OCI-M1 (cell line): ENCODE measurements around the gene ANKRD40CL.
"Not testable (repeated sequence)": the region's sequence is repeated elsewhere in the genome, so short reads cannot be mapped to it uniquely, and the experiment has no call there.

Source experiments
- DNase-seq: peaks from one replicate; lab custom pipeline; 2025; lab: John Stamatoyannopoulos, UW

ANKRD40CL gene

GRCh38 chr17:50762177-50762576 is 5.1 kb downstream of the ANKRD40CL start:
- DNase-seq: no peak

- no peak for DNase-seq
These were observed 8.3 kb downstream of the ANKRD40CL start for GRCh38 chr17:50758989-50759544.

GRCh38 chr17:50758524-50758923 is 8.8 kb downstream of the ANKRD40CL start:
- DNase-seq: no peak

GRCh38 chr17:50754521-50754920 is 12.8 kb downstream of the ANKRD40CL start:
- no peak for DNase-seq

GRCh38 chr17:50749245-50749644 is 18.1 kb downstream of the ANKRD40CL start:
- DNase-seq: no peak

- DNase-seq: no peak
These were observed 21.7 kb downstream of the ANKRD40CL start for GRCh38 chr17:50745631-50746030.

- no peak for DNase-seq
These were observed 28.2 kb downstream of the ANKRD40CL start for GRCh38 chr17:50739098-50739497.

GRCh38 chr17:50737118-50737698 is 30.1 kb downstream of the ANKRD40CL start:
- no peak for DNase-seq

- no peak for DNase-seq
These were observed 32.0 kb downstream of the ANKRD40CL start for GRCh38 chr17:50735287-50735686.

GRCh38 chr17:50731575-50732460 is 35.5 kb downstream of the ANKRD40CL start:
- DNase-seq: peak; percentile 87

GRCh38 chr17:50728881-50729765 is 38.2 kb downstream of the ANKRD40CL start:
- DNase-seq: no peak

- no peak for DNase-seq
These were observed 39.2 kb downstream of the ANKRD40CL start for GRCh38 chr17:50728112-50728429.

- DNase-seq: no peak
These were observed 41.3 kb downstream of the ANKRD40CL start for GRCh38 chr17:50725769-50726655.

- not testable (repeated sequence) for DNase-seq
These were observed 42.7 kb downstream of the ANKRD40CL start for GRCh38 chr17:50724622-50725021.

GRCh38 chr17:50722746-50723145 is 44.6 kb downstream of the ANKRD40CL start:
- no peak for DNase-seq

- peak; percentile 65 for DNase-seq
These were observed 45.9 kb downstream of the ANKRD40CL start for GRCh38 chr17:50721194-50722010.

- no peak for DNase-seq
These were observed 47.2 kb downstream of the ANKRD40CL start for GRCh38 chr17:50719924-50720794.

- peak; percentile 95 for DNase-seq
These were observed 48.0 kb downstream of the ANKRD40CL start, which contains the start of gene LUC7L3 for GRCh38 chr17:50719144-50719923. Gene LUC7L3, plus strand, starts transcription at chr17:50719603. Its CDS starts 130 bp downstream, at chr17:50719733.
